H1 (cell line): ENCODE data around the gene SPINK14. TPM values are rescaled to one million over a fixed set of nuclear protein-coding genes. Genes with fewer than 3 reads are reported as not detected.

Experiments used
- CTCF ChIA-PET: fragments of 300-600 bp; sonication (Branson Sonifier 250); formaldehyde crosslinking; loops from one replicate; lab custom pipeline; 2021; ENCODE audit not compliant: partially characterized antibody; lab: Charles Lee
- POLR2A ChIA-PET: fragments of 300-600 bp; sonication (Branson Sonifier 250); formaldehyde crosslinking; loops from one replicate; lab custom pipeline; 2021; ENCODE audit warnings: inconsistent platforms; ENCODE audit not compliant: partially characterized antibody; lab: Charles Lee
- DNase-seq, 2 experiments: peaks; one replicate each; pipeline versions ENCODE4 v3.0.0 to v3.0.0-alpha.2; 2010 to 2022; ENCODE audit warnings: low spot score in 2 of 2, low read depth in 1 of 2, mixed read lengths in 1 of 2
- FAIRE-seq: peaks from 2 replicates; lab custom pipeline; 2011; peaks lifted over from hg19 to GRCh38; lab: Jason Lieb, UNC
- H2AFZ ChIP-seq: 2 replicates; pipeline ENCODE4 v1.8.1; 2012; ENCODE audit warnings: low read length, inconsistent platforms
- H2AK5ac ChIP-seq: 2 replicates; pipeline ENCODE4 v1.6.1; 2013; ENCODE audit warnings: low read depth, low read length
- H2BK120ac ChIP-seq: replicated peaks from 2 replicates; pipeline ENCODE3; 2013; ENCODE audit warnings: low read depth, low read length, inconsistent platforms
- H2BK12ac ChIP-seq: 2 replicates; pipeline ENCODE4 v1.6.1; 2013; ENCODE audit warnings: low read depth, low read length
- H2BK15ac ChIP-seq: 2 replicates; pipeline ENCODE4 v1.6.1; 2013; ENCODE audit warnings: low read length
- H2BK20ac ChIP-seq: 2 replicates; pipeline ENCODE4 v1.6.1; 2013; ENCODE audit warnings: low read length
- H2BK5ac ChIP-seq: 2 replicates; pipeline ENCODE4 v1.6.1; 2013; ENCODE audit warnings: low read depth, low read length
- H3K14ac ChIP-seq: 2 replicates; pipeline ENCODE4 v1.6.1; 2013; ENCODE audit warnings: inconsistent platforms; ENCODE audit not compliant: insufficient read length
- H3K18ac ChIP-seq: 2 replicates; pipeline ENCODE4 v1.6.1; 2013; ENCODE audit warnings: low read length; ENCODE audit errors: extremely low read depth
- H3K23ac ChIP-seq: 2 replicates; pipeline ENCODE4 v1.6.1; 2013; ENCODE audit warnings: inconsistent platforms; ENCODE audit not compliant: insufficient read length
- H3K23me2 ChIP-seq: 2 replicates; pipeline ENCODE4 v1.6.1; 2013; ENCODE audit warnings: low read depth, low read length
- H3K27ac ChIP-seq: 2 replicates; pipeline ENCODE4 v1.6.1; 2011; ENCODE audit warnings: low read depth, low read length, inconsistent platforms
- H3K27me3 ChIP-seq, 4 experiments: replicated peaks in 1 of 4; 1 replicate in 1 of 4; 2 replicates in 3 of 4; pipeline versions ENCODE4 v1.6.1 to v1.8.1; 2011 to 2013; ENCODE audit warnings: low read length in 3 of 4, mild to moderate bottlenecking in 3 of 4, inconsistent platforms in 2 of 4, mixed read lengths in 2 of 4, moderate library complexity in 1 of 4; ENCODE audit not compliant: control insufficient read depth in 3 of 4, insufficient read depth in 3 of 4; ENCODE audit errors: extremely low read depth in 1 of 4
- H3K36me3 ChIP-seq, 4 experiments: 2 replicates each; pipeline versions ENCODE4 v1.6.1 to v1.8.1; 2011 to 2013; ENCODE audit warnings: mild to moderate bottlenecking in 4 of 4, low read length in 3 of 4, moderate library complexity in 2 of 4, control low read depth in 1 of 4, inconsistent platforms in 1 of 4; ENCODE audit not compliant: insufficient read depth in 4 of 4, control insufficient read depth in 2 of 4
- H3K4ac ChIP-seq: replicated peaks from 2 replicates; pipeline ENCODE3; 2013; ENCODE audit warnings: low read length, low read depth, mixed read lengths, inconsistent platforms; ENCODE audit not compliant: insufficient read length
- H3K4me1 ChIP-seq, 4 experiments: replicated peaks in 1 of 4; 1 replicate in 1 of 4; 2 replicates in 3 of 4; pipeline versions ENCODE4 v1.6.1 to v1.8.1; 2011 to 2013; ENCODE audit warnings: low read length in 3 of 4, inconsistent platforms in 2 of 4, mixed read lengths in 1 of 4; ENCODE audit not compliant: insufficient read depth in 4 of 4, control insufficient read depth in 3 of 4
- H3K4me2 ChIP-seq, 2 experiments: 2 replicates each; pipeline versions ENCODE4 v1.6.1 to v1.8.1; 2011 to 2013; ENCODE audit warnings: low read depth in 2 of 2, low read length in 2 of 2, control low read depth in 1 of 2, inconsistent platforms in 1 of 2, mild to moderate bottlenecking in 1 of 2; ENCODE audit not compliant: insufficient read depth in 1 of 2
- H3K4me3 ChIP-seq, 4 experiments: fragments of 200-600, 300-600 bp in 1 of 4; sonication (generic), shearing (Covaris generic), sonication (Bioruptor Twin) in 1 of 4; 2 replicates each; pipeline versions ENCODE4 v1.5.1 to v1.8.1; 2011 to 2016; ENCODE audit warnings: low read length in 4 of 4, low read depth in 3 of 4, control low read depth in 2 of 4, inconsistent platforms in 2 of 4, mild to moderate bottlenecking in 2 of 4, mixed read lengths in 1 of 4, moderate library complexity in 1 of 4; ENCODE audit not compliant: insufficient read depth in 2 of 4; ENCODE audit errors: extremely low read depth in 1 of 4
- H3K56ac ChIP-seq: replicated peaks from 2 replicates; pipeline ENCODE3; 2013; ENCODE audit warnings: low read depth, mild to moderate bottlenecking, mixed read lengths, low read length, inconsistent platforms; ENCODE audit not compliant: insufficient read length
- H3K79me1 ChIP-seq: 2 replicates; pipeline ENCODE4 v1.6.1; 2013; ENCODE audit warnings: low read depth, low read length, control low read depth
- H3K79me2 ChIP-seq, 2 experiments: 2 replicates each; pipeline versions ENCODE4 v1.6.1 to v1.8.1; 2012 to 2013; ENCODE audit warnings: low read length in 2 of 2, mild to moderate bottlenecking in 2 of 2, inconsistent platforms in 1 of 2; ENCODE audit not compliant: insufficient read depth in 2 of 2, control insufficient read depth in 1 of 2
- H3K9ac ChIP-seq, 4 experiments: replicated peaks in 1 of 4; 1 replicate in 1 of 4; 2 replicates in 3 of 4; pipeline versions ENCODE4 v1.6.1 to v1.8.1; 2011 to 2013; ENCODE audit warnings: low read depth in 3 of 4, low read length in 3 of 4, control low read depth in 2 of 4, mild to moderate bottlenecking in 2 of 4, moderate library complexity in 2 of 4, inconsistent platforms in 1 of 4; ENCODE audit errors: extremely low read depth in 1 of 4
- H3K9me3 ChIP-seq, 2 experiments: 2 replicates each; pipeline versions ENCODE4 v1.6.1 to v1.8.1; 2012 to 2013; ENCODE audit warnings: mild to moderate bottlenecking in 2 of 2, moderate library complexity in 2 of 2, control low read depth in 1 of 2, inconsistent platforms in 1 of 2, low read depth in 1 of 2, low read length in 1 of 2, mixed read lengths in 1 of 2; ENCODE audit not compliant: insufficient read depth in 2 of 2
- H4K20me1 ChIP-seq, 2 experiments: replicated peaks in 1 of 2; 2 replicates each; pipeline versions ENCODE3 to v1.8.1; 2011 to 2013; ENCODE audit warnings: inconsistent platforms in 2 of 2, low read length in 2 of 2, mild to moderate bottlenecking in 1 of 2; ENCODE audit not compliant: insufficient read depth in 2 of 2, control insufficient read depth in 1 of 2
- H4K5ac ChIP-seq: 2 replicates; pipeline ENCODE4 v1.6.1; 2013; ENCODE audit warnings: low read length, low read depth, mixed read lengths, inconsistent platforms; ENCODE audit not compliant: insufficient read length
- H4K8ac ChIP-seq: 2 replicates; pipeline ENCODE4 v1.8.0; 2013; ENCODE audit warnings: mild to moderate bottlenecking, moderate library complexity, low read length, inconsistent platforms; ENCODE audit not compliant: insufficient read depth; ENCODE audit errors: extremely low read depth
- H4K91ac ChIP-seq: replicated peaks from 2 replicates; pipeline ENCODE3; 2013; ENCODE audit warnings: low read length, mixed read lengths, inconsistent platforms; ENCODE audit not compliant: insufficient read length
- CTBP2 ChIP-seq: IDR thresholded peaks from 2 replicates; pipeline ENCODE4 v1.7.0; 2011; ENCODE audit warnings: borderline replicate concordance, mild to moderate bottlenecking, moderate library complexity, mixed read lengths, low read length; ENCODE audit not compliant: insufficient read depth, insufficient read length
- NRF1 ChIP-seq: IDR thresholded peaks from 2 replicates; pipeline ENCODE4 v1.6.1; 2011; ENCODE audit warnings: mild to moderate bottlenecking, low read depth, low read length, improper control_type of control experiment
- SAP30 ChIP-seq: fragments of 300-600 bp; sonication (generic); IDR thresholded peaks from 2 replicates; pipeline ENCODE4 v1.7.1; 2012; ENCODE audit warnings: low read length, moderate library complexity, mild to moderate bottlenecking, inconsistent platforms; ENCODE audit not compliant: insufficient read depth, insufficient replicate concordance
- SP1 ChIP-seq: IDR thresholded peaks from 2 replicates; pipeline ENCODE4 v1.6.1; 2011; ENCODE audit warnings: low read depth, low read length
- USF2 ChIP-seq: IDR thresholded peaks from 2 replicates; pipeline ENCODE4 v1.6.1; 2011; ENCODE audit warnings: low read length, improper control_type of control experiment
- WGBS, 2 experiments: shearing (Covaris generic) in 1 of 2; methylation state at CpG; one replicate each; pipeline versions ENCODE4 v1.1.6 to v1.1.7; 2013 to 2015; ENCODE audit warnings: low lambda C conversion rate in 2 of 2, mixed read lengths in 2 of 2, inconsistent platforms in 1 of 2, low coverage in 1 of 2, missing lambda C conversion rate in 1 of 2; ENCODE audit not compliant: insufficient replicate concordance in 2 of 2, insufficient coverage in 1 of 2, insufficient read length in 1 of 2; ENCODE audit errors: extremely low coverage in 1 of 2, missing lambda C conversion rate in 1 of 2; 5-methylcytosine and 5-hydroxymethylcytosine counted together
- polyA plus RNA-seq, 7 experiments: library from polyadenylated mRNA; depleted of rRNA in 3 of 7; stranded (reverse) in 5 of 7; unstranded in 2 of 7; fragments of >200 nt in 5 of 7; fragments of 200-250 nt in 2 of 7; gene quantifications; 1 replicate in 5 of 7; 2 replicates in 1 of 7; 4 replicates in 1 of 7; pipeline versions ENCODE4 v1.2.1 to v1.2.3, GENCODE V29; 2011 to 2013; ENCODE audit warnings: missing spikeins in 2 of 7, mixed read lengths in 2 of 7
- total RNA-seq: library from RNA; stranded (reverse); fragmentation: NEBNext Ultra II Directional; extraction: Animal tissue kit (Norgen Biotek cat#: 25700); gene quantifications from 2 replicates; pipeline ENCODE4 v1.2.1, GENCODE V29; 2021

SPINK14 gene
- total and polyA plus RNA-seq, 2 of the 8 experiments (the other 6 are each of a cell fraction or from before 2014, with no cell fraction given) = not detected

DNA sequence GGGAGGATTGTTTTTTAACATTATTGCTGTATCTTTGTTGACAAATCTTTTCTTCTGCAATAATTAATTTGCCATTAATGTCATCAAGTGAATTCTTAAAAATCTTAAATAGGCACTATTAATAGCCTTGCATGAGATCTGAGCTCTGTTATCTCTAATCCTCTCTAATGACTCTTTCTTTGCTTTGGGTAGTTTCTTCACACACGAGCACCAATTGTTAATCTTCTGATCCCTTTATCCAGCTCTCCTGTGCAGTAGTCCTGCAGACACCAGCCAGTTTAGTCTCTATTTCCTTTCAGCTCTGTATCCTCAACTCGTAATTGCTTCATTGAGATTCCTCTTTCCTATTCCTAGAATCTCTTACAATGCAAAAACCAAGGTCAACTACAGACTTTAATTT, 8.1 kb downstream of the SPINK14 start:
- Histone ChIP-seq H3K18ac (no peak overlapping the region), H2BK20ac (no peak overlapping the region), H3K23ac (no peak overlapping the region), H3K79me1 (no peaks in the 10 kb centered on the region), H4K5ac (no peak overlapping the region), H3K4ac (no peak overlapping the region)
- DNase-seq = no peak
- 73% methylated on average over 2 of the region's 2 CpGs; no CpG with 5 or more reads in 1 of the 2 experiments for WGBS, 2 experiments
- TF ChIP-seq NRF1 (no peak), SP1 (no peak), SAP30 (no peak), USF2 (no peak), CTBP2 (no peak)
- TF ChIP-seq, all 59 proteins: peak for 0
- H3K4me3 ChIP-seq = no peak overlapping the region
- H4K20me1 ChIP-seq = no peaks in the 10 kb centered on the region
- H2AFZ ChIP-seq = no peak overlapping the region
- no peaks in the 10 kb centered on the region for H3K9me3 ChIP-seq
- H2AK5ac ChIP-seq = no peak overlapping the region
- H3K27ac ChIP-seq = no peak overlapping the region
- H3K27me3 ChIP-seq = no peaks in the 10 kb centered on the region
- H3K79me2 ChIP-seq = no peaks in the 10 kb centered on the region
- no peak overlapping the region for H2BK12ac ChIP-seq
- H3K23me2 ChIP-seq = no peaks in the 10 kb centered on the region
- H3K14ac ChIP-seq = no peak overlapping the region
- no peak overlapping the region for H4K8ac ChIP-seq
- ChIA-PET CTCF (interaction anchor here (1.1 to 2.1 kb wide), 3 partner anchors 11 to 554 kb away, joined by 3 to 7 read pairs (median 5); no protein-coding TSS in a partner anchor), POLR2A (no interaction called here)
- H3K9ac ChIP-seq = no peak overlapping the region
- H2BK5ac ChIP-seq = no peak overlapping the region
- no peak for FAIRE-seq
- H3K56ac ChIP-seq = no peak overlapping the region
- no peak overlapping the region for H2BK120ac ChIP-seq
- H4K91ac ChIP-seq = no peak overlapping the region
- no peak overlapping the region for H2BK15ac ChIP-seq
- H3K36me3 ChIP-seq = no peaks in the 10 kb centered on the region
- H3K4me1 ChIP-seq = no peaks in the 10 kb centered on the region
- no peak overlapping the region for H3K4me2 ChIP-seq
